ENCODE data around the gene GNAO1.

GNAO1 gene

DNA sequence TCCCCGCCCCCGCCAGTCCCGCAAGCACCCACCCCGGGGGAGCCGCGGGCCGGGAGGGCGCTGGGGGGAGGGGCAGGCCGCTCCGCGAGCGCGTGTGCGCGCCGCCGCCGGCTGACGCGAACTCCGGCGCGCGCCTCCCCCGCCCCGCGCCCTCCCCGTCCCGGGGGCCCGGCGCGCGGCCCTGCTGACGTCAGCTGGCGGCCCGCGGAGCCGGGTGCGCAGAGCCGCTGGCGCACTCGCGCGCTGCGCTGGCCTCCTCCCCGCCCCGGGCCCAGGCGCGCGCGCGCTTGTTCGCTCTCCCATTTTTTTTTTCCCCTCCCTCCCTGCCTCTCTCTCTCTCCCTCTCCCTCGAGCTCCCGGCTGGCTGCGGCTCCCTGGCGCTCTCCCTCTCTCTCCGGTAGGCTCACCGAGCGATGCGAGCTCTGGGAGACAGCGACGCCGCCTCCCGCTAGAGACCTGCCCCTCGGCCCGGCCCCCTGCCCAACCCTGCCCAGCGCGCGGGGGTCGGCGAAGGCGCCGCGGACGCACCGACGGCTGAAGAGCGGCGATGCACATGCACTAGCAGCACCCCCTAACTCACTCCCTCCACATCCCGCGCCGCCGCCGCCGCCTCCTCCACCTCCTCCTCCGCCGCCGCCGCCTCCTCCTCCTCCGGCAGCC lies at the start of gene GNAO1:
TSS of gene GNAO1 (plus strand) at position 334 of the 660 bp plus-strand sequence. CDS start 747 bp downstream, outside the sequence.
- no peak for DNase-seq (ENCODE audit: low spot score)

DNA sequence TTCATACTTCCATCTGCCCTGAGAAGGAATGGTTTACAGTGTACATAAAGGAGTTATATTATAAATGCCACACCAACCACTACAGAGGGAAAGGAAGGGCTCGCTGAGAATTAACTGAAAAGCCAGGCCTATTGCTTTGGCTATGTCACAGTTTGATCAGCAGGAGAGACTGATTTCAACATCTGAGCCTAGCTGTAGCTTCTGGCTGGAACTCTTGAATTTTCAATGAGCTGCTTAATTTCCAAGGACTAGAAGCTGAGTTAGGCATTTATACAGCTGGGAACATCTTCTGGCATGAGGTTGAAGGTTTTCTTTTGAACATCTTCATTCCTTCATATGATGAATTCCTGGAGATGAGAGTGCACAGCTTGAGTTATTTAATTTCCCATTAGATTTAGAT lies 47.6 kb upstream of the GNAO1 start:
- DNase-seq (ENCODE audit: low spot score), result no peak

DNA sequence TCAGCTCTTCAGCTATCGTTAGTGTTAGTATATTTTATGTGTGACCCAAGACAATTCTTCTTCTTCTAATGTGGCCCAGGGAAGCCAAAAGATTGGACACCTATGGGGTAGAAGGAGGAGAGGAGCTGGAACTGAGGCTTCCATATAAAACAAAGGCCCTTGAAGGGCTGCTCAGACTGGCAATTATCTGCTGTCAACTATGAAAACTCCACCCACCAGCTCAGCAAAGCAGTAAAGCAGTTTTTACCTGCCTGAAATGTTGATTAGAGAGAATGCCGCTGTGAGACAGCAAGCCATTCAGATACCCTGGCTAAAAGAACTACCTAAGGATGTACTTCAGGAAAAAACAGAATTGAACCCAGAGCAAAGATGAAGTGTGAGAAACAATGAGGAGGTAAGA lies 45.9 kb upstream of the GNAO1 start:
- no peak for DNase-seq (ENCODE audit: low spot score)

DNA sequence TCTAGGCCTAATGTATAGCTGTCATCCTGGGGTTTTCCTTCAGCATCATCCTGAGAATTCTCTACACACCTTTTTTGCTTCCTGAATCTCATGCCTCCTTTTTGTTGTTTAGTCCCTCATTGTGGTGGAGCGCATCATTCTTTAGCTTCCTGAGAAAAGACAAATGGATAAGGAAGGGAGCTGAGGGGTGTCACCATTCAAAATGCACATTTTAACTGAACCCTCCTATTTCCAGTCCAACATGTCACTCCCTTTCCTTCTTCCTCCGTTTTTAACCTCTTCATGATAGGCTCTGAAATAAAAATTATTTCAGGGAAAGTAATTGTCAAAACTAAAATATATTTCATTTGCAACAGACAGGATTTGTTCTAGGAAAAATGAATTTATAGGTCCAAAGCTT lies 39.7 kb upstream of the GNAO1 start:
- DNase-seq (ENCODE audit: low spot score), result no peak

DNA sequence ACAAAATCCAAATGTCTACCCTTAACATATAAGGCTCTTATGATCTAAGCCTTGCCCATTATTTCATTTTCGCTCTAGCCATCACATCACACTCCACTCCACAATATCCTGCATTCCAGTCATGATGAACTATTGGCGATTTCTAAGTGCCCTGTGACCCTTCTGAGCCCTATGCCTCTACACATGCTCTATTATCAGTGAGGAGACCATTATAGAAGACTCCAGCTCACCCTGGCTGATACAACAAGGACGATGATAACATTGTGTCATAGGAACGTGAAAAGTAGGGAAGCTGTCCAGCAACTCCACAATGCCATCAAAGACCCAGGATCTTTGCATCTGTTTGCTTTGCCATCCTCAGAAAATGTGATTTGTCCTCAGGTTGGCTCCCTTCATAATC lies 29.6 kb upstream of the GNAO1 start:
- no peak for DNase-seq (ENCODE audit: low spot score)

DNA sequence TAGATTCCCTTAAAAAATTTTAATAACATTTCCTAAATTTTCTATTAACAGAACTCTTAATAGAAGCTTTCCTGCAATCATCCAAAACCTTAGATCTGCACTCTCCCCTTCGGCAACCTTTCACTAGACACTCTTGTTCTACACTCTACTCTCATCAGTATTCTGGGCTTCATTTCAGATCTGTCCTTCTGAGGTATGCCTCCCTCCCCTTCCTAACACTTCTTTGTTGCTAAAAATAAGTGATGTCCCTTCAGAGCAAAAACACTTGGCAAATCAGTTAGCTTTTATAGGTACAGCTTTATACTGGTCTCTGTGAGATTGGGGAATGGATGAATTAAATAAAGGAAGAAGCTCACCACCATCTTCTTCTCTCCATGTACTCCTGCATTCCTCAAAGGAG lies 28.2 kb upstream of the GNAO1 start:
- DNase-seq (ENCODE audit: low spot score), result no peak

DNA sequence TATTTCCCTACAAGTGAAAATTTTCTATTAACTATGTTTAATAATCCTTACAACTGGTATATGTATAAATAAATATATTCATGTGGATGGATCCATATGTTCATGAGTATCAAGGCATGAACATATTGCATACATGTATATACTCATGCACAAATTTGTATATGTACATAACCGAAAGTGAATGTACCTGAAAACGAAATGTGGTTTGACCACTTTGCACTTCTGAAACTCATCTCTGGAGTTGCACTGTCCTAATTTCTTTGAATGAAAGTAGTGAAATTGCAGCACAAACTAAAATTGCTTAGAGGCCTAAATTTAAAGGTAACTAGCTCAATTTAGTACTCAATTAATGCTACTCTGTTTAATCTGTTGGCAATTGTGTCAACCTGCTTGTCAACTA lies 27.4 kb upstream of the GNAO1 start:
- peak; percentile 30 for DNase-seq (ENCODE audit: low spot score)

DNA sequence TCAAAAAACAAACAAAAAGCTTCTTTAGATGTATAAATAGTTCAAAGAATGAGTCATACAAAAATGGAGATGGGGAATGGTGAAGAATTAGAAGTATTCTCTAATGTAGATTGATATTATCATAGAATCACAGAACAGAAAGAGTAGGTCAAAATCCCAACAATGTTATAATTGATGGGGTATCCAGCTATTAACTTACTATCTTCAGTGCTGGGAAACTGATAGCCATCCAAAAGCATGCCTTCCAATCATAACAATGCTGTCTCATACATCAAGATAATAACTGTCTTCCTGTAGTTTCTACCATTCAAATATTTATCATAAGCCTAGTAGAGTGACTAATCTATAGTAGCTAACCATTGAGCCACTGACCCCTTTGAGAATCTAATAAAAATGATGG lies 26.7 kb upstream of the GNAO1 start:
- DNase-seq (ENCODE audit: low spot score), result no peak

DNA sequence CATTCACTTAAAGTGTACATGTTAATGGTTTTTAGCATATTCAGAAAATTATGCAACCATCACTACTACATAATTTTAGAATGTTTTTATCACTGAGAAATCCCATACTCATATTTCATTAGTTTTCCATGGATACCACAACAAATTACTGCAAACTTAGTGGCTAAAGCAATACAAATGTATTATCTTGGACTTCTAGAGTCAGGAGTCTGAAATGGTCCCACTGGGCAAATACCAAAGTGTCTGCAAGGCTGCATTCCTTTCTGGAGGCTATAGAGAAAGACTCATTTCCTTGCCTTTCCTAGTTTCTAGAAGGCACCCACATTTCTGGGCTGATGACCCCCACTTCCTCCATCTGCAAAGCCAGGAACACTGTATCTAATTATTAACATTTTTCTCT lies 16.9 kb upstream of the GNAO1 start:
- no peak for DNase-seq (ENCODE audit: low spot score)

DNA sequence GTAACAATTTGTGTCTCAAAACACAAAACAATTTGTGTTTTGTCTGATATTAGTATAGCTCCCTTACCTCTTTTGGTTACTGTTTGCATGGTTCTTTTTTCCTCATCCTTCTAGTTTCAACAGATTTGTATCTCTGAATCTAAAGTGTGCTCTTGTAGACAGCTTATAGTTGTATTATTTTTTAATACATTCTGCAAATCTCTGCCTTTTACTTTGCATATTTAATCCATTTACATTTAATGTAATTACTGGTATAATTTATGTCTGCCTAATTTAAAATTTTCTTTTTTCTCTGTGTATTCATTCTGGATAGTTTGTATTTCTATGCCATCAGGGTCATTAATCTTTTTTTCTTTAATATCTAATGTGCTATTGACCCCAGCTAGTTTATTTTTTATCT lies 9.9 kb upstream of the GNAO1 start:
- no peak for DNase-seq (ENCODE audit: low spot score)

DNA sequence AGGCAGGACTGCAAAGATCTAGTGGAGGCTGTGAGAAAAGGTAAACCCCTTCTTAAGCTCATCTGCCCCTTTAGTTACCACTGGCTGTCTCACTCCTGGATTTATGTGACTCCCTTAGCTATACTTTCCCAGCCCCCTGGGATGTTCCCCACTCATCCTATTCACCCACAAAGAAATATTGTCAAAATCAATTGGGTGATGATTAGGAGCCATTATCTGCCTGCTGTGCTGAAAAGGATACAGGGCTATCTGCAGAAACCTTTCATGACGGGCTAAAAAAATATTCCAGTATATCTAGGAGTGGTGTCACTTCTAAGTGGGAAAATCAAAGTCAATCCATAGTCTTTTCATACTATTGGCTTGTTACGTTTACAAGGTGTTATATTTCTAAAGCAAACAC lies 8.0 kb upstream of the GNAO1 start:
- no peak for DNase-seq (ENCODE audit: low spot score)

DNA sequence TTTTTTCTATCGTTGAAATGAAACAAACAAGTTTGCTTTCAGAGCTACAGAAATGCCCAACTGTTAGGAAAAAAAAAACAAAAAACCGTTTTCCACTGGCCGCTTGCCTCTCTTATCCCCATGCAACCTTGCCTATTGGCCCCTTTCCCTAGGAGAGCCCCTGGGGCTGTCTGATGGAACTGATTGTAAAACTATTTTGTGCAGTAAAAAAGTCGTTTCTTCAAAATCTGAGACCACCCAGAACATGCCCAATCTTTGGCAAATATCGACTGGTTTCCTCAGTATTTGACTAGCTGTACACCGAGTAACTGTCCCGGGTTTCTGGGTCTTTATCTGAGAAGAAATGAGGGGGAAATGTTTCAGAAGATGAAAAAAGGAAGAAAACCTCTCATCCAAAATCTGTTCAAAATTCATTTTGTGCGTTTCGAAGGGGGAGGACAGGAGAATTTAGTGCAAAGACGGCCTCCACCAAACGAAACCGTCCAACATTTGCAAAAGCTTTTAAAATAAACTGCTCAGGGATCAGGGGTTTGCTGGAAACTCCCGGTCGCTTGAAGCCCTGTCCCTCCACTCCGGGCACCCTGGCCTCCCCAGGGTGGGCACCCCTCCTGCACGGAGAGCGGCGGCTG lies 1.1 kb upstream of the GNAO1 start:
- DNase-seq (ENCODE audit: low spot score), result no peak

DNA sequence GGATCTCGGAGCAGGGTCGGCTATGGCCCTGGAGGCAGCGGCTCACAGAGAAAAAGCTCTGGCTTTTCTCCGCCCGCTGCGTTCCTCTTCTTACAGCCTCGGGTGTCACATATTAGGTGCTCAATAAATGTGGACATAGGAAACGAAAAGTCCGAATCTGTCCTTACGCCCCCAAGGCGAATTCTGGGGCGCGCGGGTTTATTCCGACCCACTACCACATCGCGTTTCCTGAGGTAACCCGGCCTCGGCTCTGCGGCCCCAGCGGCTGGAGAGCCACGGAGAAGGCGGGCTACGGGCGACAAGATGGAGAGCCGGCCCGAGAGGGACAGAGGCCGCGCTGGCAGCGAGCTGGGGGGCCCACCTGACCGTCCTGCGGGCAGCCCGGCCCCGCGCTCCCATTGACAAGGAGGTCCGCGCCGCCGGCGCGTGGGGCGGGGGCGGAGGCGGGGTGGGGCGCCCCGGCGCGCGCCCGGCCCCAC lies 573 bp upstream of the GNAO1 start:
- no peak for DNase-seq (ENCODE audit: low spot score)

DNA sequence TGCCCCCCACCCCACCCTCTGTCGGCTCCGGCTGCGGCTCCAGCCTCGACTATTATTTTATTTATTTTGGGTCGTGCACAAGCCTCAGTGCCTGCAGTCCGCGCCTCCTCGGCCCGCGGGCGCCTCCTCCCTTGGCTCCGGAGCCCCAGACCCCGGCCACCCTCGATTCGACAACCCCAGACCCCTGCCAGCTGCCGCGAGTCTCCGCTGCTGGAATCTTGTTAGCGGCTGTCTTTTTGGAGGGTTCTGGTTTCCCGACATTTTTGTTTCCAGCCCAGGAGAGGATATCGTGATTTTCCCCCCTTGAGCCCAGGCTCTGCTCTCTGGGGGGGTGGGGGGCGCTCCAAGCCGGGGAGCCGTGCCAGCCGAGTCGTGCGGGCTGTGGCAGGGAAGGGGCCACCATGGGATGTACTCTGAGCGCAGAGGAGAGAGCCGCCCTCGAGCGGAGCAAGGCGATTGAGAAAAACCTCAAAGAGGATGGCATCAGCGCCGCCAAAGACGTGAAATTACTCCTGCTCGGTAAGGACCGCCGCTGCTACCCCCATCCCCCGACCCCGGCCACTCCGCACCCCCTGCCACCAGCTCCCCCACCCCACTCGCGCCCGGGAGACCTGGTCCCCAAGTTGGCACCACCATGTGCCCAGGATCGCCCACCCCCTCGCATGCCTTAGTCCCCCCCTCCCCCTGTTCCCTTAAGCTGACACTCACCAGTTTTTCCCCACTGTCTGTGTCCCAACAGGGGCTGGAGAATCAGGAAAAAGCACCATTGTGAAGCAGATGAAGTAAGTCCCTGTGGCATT lies 746 bp downstream of the GNAO1 start:
- DNase-seq (ENCODE audit: low spot score), result no peak

DNA sequence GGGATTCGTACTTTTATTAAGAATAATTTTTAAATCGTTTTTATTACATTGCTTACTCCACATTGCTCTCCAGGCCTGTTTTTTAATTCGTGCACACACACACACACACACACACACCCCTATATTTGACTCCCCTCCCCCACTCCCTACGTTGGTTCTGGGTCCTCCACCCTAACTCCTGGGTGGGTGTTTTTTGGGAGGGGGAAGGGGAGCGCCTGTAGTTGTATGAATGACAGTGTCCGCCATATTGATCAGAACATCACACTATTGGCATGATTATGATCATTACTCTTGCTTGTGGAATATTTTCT lies 1.3 kb downstream of the GNAO1 start:
- no peak for DNase-seq (ENCODE audit: low spot score)

DNA sequence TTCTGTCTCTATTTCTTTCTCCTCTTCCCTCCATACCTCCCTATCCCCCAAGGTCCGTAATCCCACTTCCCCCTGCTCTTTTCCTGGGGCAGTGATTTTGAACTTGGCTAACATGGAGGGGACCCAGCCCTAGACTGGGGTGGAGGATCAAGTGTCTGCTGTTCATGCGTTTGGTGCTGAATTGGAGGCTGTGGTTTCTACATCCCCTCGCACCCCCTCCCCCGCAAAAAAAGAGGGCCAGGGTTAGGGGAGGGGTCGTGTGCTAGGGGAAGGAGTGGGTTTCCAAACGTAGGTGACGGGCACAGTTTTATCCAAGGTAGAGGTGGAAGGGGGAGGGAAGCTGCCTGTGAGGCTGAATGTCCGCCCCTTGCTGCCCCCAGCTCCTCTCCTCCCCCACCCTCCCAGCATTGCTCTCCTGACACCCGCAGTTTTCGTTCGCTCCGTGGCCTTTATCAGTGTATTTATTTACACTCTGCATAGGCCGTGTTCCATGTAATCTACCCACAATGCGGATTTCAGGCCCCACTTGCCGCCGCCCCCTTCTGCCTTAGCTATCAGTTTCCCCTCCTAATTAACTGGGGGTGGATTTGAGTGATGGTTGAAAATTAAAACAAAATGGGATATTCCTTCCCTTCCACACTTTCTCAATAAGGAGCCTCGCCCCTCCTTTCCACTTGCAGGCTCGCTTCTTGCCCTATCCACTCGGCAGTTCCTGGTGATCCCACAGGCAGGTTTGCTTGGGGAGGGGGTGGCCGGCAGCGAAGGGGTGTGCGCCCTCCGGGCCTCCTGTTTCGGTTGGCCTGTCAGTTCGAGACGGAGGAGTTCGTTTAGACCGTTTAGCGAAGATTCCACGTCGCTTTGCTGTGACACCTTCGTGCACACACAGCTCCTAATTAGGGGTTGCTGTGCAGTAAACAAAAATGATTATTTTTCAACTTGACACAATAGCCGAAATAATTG lies 2.0 kb downstream of the GNAO1 start:
- no peak for DNase-seq (ENCODE audit: low spot score)

DNA sequence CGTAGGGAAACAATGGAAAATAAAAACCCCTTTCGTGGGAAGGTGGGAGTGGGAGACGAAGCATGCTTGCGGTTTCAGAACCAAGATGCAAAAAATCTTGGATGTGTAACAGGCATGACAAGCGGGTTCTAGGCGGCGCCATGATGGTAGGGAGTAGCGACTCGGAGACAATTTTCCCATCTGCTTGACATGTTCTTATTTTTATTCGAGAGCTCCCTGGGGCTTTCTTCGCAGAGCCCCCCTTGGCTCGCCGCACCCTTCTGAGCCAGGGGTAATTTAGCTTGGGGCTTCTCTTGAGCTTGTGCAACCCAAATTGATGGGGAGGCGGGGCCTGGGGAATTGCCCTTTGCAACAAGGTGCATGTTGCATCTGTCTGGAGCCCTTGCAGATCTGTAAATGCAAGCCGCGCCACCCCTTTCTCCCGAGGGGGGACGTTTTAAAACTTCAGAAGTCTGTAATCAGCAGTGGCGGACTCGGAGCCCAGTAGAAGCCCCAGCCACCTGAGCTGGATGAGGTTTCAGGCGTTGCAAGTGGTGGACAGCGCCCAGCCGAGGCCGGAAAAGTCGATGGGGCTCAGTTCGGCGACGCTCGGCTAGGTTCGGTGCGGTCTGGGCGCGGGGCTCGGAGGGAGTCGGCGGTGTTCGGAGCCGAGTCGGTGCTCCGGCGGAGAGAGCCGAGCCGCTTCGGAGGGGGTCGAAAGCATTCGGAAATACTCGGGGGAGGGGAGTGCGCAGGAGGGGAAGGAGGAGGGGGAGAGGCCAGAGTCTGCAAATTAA lies 2.9 kb downstream of the GNAO1 start:
- peak; percentile 54 for DNase-seq (ENCODE audit: low spot score)

DNA sequence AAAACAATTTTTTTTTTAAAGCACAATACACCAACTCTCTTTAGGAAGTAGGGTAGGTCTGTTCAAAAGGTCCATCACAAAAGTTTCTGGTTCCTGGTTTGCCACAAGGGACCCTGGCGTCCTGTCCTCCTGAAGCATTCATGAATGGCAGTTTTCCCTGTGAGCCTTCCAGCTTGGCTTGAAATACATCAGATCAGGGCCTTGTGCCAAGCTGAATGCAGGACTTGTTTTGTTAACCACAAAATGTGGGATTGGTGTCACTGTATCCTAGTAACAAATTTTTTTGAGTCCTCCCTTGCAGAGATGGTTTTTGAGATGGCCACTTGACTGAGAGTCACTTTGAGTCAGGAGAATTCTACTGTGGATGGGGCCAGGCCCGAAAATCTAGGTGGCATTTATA lies 3.9 kb downstream of the GNAO1 start:
- DNase-seq (ENCODE audit: low spot score), result no peak

DNA sequence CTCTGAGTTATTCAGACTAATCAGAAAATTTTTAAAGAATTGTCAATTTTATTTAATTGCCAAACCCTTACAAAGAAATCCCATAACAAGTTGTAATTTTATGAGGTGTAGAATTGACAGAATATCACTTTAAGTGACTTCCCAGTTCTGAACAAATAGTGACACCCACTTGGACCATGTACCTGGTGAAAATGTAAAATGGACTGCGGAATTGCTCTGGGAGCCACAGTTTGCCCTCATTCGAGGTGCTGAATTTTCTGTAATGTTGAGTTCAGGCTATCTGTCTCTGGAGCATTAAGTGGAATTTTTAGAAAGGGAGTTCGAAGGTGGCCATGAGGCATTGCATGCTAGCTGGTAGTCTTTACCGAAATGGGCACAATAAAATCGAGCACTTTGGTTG lies 5.1 kb downstream of the GNAO1 start:
- DNase-seq (ENCODE audit: low spot score), result no peak

DNA sequence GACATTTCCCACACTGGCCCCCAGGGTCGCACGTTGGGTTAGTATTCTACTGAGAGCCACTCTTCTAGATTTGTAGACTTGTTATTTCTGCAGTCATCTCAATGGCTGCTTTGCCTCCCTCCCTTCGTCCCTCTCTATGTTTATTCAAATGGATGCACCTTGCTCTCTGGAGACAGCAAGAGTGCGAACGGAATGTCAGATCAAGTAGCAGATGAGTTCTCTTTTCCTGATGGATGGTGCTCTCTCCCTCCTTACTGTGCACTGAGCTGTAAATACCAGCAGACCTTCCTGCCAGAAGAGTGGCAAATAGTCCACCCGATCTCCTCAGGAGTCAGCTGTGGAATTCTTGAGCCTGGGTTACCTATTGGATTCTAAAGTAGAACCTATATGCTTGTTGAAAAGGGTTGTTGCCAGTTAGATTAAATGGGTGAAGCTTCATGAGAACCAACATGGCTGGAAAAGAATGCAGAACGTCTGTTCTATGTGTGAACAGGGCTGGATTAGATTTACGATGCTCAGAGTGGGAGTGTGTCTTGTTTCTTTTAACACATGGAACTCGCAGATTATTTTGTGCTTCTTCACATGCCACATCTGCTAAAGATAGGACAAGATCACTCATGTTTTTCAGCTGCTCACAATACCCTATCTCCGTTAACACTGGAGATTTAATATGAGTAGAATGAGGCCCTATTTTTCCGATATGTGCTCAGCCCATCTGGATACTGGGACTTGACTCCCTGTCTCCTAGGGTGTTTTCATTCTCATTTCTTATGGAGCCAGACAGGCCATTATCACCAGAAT lies 6.1 kb downstream of the GNAO1 start:
- DNase-seq (ENCODE audit: low spot score), result no peak
